ENCODE data around the gene BICDL2.

The BICDL2 gene

GRCh38 chr16:3042376-3042775 is 5.6 kb upstream of the BICDL2 start:
- Mint-ChIP-seq H3K4me3 (no peak overlapping the region), H3K9me3 (no peaks in the 10 kb centered on the region), H3K4me1 (peaks cover 5% of the 10 kb centered on the region), H3K27ac (no peak overlapping the region), H3K27me3 (ENCODE audit: low read depth) (peaks cover 92% of the 10 kb centered on the region), H3K36me3 (ENCODE audit: low read depth) (no peaks in the 10 kb centered on the region)
- TF ChIP-seq CTCF (IDR thresholded peaks at IDR 0.05; ENCODE audit: unreplicated experiment in 3 of 3): no peak

GRCh38 chr16:3038896-3039295 is 2.2 kb upstream of the BICDL2 start:
- Mint-ChIP-seq H3K27ac (no peak overlapping the region), H3K4me1 (no peaks in the 10 kb centered on the region), H3K4me3 (no peak overlapping the region), H3K9me3 (no peaks in the 10 kb centered on the region), H3K36me3 (ENCODE audit: low read depth) (no peaks in the 10 kb centered on the region), H3K27me3 (ENCODE audit: low read depth) (peaks cover 95% of the 10 kb centered on the region)
- no peak for TF ChIP-seq CTCF (IDR thresholded peaks at IDR 0.05; ENCODE audit: unreplicated experiment in 3 of 3)

- H3K36me3 Mint-ChIP-seq (ENCODE audit: low read depth): no peaks in the 10 kb centered on the region
- H3K4me1 Mint-ChIP-seq: no peaks in the 10 kb centered on the region
- peaks cover 95% of the 10 kb centered on the region for H3K27me3 Mint-ChIP-seq (ENCODE audit: low read depth)
These were observed 1.5 kb upstream of the BICDL2 start for GRCh38 chr16:3038256-3038655.

GRCh38 chr16:3035972-3036725 is 595 bp downstream of the BICDL2 start:
- H3K36me3 Mint-ChIP-seq (ENCODE audit: low read depth): no peaks in the 10 kb centered on the region
- H3K4me1 Mint-ChIP-seq: no peaks in the 10 kb centered on the region
- H3K4me3 Mint-ChIP-seq: peak overlapping the region in 1 of 3 experiments; percentile 56
- H3K27ac Mint-ChIP-seq: no peak overlapping the region
- H3K27me3 Mint-ChIP-seq (ENCODE audit: low read depth): peaks cover 93% of the 10 kb centered on the region
- TF ChIP-seq CTCF (IDR thresholded peaks at IDR 0.05; ENCODE audit: unreplicated experiment in 3 of 3): no peak
- no peaks in the 10 kb centered on the region for H3K9me3 Mint-ChIP-seq

More at GRCh38 chr16:3038256-3038655, 1.5 kb upstream of the BICDL2 start:
- no peaks in the 10 kb centered on the region for H3K9me3 Mint-ChIP-seq
- no peak overlapping the region for H3K4me3 Mint-ChIP-seq
- TF ChIP-seq CTCF (IDR thresholded peaks at IDR 0.05; ENCODE audit: unreplicated experiment in 3 of 3): no peak
- H3K27ac Mint-ChIP-seq: no peak overlapping the region

- Mint-ChIP-seq H3K36me3 (ENCODE audit: low read depth) (no peaks in the 10 kb centered on the region), H3K9me3 (no peaks in the 10 kb centered on the region), H3K4me1 (no peaks in the 10 kb centered on the region), H3K27ac (no peak overlapping the region), H3K4me3 (peak overlapping the region in 1 of 3 experiments; percentile 56), H3K27me3 (ENCODE audit: low read depth) (peaks cover 87% of the 10 kb centered on the region)
- no peak for TF ChIP-seq CTCF (IDR thresholded peaks at IDR 0.05; ENCODE audit: unreplicated experiment in 3 of 3)
These were observed 1.3 kb downstream of the BICDL2 start for GRCh38 chr16:3035289-3035971.
